NT2/D1 (cell line): ENCODE results near the gene GPR39.

Experiments
- SUZ12 ChIP-seq: IDR thresholded peaks from 2 replicates; pipeline ENCODE4 v1.6.1; 2011; ENCODE audit not compliant: insufficient read length, insufficient read depth; ENCODE audit errors: extremely low read depth
- ZNF274 ChIP-seq: IDR thresholded peaks from 2 replicates; pipeline ENCODE4 v1.6.1; 2011; ENCODE audit warnings: mild to moderate bottlenecking, low read depth, low read length

DNA sequence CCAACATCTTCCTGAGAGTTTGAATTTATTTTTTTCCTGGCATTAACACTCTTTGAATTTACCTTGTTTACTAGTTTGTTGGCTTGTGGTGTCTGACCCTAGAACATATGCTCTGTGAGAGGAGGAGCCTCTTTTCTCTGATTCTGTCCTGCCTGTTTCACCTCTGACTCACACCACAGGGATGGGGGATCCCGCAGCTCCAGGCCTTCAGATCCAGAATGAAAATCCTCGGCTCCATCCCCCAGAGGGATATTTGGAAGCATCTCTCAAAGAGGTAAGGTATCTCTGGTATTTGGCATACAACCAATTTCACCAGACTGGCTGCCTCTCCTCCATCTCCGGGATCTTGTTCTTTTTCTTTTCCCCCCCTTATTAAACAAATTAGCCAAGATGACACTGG lies 104.7 kb downstream of the GPR39 start:
- no peak for TF ChIP-seq ZNF274
- no peak for TF ChIP-seq SUZ12
